ENCODE measurements around the gene CNNM3.

Gene CNNM3

DNA sequence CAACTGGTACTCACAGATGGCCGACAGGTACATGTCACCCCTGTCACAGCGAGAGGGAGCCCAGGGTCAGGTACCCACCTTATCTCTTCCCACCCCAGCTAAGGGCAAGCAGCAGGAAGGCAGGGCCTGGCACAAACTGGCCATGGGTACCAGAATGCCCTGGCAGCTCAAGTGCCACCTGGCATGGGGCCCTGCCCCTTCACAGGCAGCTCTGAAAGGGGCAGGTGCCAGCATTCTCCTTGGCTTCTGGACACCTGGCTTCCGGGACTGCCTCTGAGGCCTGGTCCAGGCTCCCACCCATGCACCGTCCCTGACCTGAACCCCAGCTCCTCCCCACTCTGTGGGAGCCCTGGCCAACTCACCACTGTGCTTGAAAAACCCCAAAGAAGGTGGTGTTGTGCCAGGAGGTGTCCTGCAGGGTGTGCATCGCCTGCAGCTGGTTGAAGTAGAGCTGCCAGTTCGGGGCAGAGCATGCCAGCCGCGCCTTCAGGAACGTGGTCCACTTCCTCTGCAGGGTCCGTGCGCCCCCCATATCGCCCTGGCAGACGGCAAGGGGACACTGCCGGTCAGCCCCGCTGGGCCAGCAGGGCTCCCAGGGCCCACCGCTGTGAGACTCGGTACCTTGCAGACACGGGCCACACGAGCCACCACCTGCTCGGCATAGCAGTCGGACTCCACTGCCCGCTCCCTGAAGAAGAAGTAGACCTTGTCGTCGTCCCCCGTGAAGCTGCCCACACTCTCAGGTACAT lies 48.4 kb downstream of the CNNM3 start:
- DNase-seq (ENCODE audit: low spot score), result no peak

DNA sequence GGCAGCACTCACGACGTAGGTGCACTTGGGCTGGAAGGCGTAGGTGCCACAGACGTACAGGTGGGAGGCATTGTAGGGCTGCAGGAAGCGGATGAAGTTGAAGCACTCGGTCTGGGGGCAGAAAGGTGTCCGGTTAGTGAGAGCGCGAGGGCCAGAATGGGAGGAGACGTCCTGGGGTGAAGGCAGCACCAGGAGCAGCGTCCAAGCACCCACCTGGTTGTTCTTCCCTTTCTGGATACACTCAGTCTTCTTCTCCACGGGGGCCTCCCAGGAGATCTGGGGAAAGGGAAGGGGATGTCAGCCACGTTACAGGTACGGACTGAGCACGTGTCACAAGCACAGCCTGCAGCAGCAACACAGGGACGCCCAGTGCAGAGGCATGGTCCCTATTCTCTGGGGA lies 49.6 kb downstream of the CNNM3 start:
- DNase-seq (ENCODE audit: low spot score), result no peak

DNA sequence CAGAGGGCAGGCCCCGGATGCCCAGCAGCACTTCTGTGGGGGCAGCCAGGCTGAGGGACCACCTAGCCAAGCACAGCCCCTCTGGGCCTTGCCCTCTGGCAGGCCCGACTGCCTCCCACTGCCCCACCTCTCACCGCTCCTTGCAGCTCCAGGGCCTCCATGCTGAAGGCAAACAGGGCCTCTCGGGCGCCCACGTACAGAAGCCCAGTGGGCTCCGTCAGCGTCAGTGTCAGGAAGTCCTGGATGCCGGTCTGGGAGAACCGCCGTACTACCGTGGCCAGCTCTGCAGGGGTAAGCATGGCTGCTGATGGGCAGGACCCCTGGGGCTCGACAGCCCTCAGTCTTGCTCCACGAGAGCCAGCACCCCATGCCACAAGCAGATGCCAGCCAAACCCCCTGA lies 50.1 kb downstream of the CNNM3 start:
- DNase-seq (ENCODE audit: low spot score), result no peak

DNA sequence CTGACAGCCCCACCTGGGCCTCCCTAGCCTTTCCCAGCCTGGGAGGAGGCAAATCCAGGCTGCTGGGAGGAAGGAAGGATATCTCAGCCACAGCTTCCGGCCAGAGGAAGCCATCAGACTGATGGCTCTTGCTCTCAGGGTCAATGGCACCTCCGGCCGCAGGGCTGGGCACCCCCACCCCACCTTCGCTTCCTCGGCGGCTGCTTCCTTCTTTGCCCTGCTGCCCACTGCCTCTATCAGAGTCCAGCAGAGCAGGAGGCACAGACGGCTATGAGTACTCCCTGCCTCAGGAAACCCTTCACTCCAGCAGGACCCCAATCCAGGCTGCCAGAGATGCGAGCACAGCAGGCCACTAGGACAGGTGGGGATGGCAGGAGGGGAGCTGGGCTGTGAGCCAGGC lies 50.5 kb downstream of the CNNM3 start:
- no peak for DNase-seq (ENCODE audit: low spot score)

DNA sequence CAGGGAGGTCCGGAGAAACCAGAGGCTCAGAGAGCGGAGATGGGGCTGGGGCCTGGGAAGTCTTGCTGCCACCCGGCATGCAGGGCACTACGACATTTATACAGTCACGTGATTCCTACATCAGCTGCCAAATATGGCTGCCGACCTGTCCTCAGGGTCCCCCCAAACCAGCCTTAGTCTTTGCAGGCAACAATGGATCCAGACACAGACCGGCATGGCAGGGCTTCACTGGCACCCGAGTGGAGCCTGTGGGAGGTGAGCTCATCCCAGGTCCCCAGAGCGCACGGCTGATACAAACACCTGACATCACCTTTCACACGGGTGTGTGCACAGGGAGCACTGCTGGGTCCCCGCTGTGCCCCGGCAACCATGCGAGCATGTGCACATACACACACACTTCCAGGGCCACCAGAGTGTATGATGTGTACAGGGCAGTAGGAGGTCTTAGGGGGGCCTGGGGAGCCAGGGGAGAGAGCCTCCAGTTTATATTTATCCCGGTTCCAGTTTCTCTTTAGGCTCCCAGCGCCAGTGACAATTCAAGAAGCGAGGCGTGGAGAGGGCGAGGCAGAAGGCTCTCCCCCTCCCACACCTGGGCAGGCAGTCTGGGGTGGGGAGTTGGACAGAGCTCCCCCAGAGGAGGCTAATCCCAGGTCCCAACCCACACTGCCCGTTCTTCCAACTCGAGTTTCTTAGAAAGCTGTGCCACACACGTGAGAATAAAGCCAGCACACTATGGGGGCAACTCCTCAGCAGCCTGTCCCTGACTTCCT lies 51.1 kb downstream of the CNNM3 start:
- DNase-seq (ENCODE audit: low spot score), result no peak

DNA sequence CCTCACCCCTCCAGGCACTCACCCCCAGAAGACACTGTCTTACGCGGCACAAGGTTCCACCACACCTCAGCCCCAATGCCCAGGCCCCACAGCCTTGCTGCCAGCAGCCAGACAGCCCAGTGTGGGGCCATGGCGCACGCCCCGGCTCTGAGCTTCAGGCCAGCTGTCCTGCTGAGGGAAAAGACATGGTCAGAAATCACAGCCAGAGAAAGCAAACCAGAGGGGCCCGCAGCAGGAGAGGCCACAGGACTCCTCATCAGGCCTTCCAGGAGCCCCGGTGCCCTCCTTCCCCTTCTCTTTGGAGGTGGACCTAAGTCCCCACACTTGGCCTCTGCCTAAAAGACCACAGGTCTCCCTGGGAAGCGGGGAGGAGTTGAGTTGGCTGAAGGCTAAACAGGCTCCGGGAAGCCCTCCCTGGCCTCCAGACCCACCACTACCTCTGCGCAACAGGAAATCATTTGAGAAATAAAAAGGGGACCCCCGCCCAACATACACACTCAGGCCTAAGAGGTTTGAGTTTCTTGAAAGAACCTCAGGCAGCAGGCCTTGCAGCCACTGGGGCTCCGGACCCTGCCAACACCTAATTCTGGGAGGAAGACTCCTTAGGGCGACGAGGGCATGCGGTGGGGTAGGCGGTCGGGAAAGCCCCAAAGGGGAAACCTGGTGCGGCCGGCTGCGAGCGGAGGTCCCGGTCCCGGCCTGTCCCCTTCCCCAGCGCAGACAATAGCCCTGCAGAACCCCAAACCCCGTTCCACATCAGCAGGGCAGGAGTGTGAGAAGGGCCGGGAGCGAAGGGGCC lies 51.9 kb downstream of the CNNM3 start:
- DNase-seq (ENCODE audit: low spot score), result no peak

DNA sequence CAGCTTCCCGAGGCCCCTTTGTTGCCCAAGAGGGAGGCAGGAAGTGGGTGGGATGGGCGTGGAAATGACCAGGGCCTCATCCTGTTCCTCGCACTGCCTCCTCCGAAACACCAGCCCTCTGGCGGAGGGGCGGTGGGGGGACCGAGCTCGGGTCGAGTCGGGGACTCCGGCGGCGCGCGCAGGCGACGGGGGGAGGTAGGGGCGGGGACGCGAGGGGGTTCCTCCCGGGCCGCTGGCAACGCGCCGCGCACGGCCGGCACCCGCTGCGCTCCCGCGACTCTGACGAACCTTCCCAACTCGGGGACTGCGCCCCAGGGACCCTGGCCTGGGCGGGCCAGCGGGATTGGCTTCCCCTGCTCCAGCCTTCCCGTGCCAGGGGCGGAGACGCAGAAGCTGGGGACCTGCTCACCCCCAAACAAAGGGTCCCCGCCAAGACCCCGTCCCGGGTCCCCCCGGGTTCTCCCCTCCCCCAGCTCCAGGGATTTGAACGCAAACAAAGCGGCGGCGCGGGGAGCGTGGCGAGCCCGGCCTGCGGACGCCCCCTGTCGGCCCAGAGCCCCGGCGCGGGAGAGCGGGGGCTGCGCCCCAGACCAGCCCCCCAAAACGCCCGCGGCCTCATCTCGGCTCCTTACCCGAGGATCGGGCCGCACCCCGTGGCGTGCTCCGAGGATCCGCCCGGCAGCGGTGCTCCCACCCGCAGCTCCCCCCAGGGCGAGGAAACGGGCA lies 52.6 kb downstream of the CNNM3 start:
- peak; percentile 96 for DNase-seq (ENCODE audit: low spot score)

DNA sequence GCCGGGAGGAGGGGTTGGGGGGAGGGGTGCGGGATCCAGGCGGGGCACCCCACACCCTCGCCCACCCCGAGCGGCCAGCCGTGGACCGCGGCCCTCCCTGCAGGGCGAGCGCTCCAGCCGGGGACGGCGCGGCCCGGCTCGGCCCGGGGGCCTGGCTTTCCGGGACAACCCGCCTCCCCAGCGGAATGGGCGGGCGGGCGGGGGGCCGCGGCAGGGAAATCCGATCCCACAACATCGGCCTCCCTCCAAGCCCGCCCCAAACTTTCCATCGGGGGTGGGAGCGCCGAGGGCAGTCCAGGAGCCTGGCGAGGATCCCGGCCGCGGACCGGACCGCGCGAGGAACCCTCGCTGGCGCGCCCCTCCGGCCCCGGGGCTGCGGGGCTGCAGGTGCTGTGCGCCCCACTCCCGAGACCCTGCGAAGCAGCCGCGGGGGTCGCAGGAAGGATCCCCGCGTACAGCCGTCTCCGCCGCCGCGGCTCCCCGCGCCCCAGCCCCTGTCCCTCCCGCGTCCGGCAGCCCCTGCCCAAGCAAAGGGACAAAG lies 53.3 kb downstream of the CNNM3 start:
- DNase-seq (ENCODE audit: low spot score), result peak; percentile 83

DNA sequence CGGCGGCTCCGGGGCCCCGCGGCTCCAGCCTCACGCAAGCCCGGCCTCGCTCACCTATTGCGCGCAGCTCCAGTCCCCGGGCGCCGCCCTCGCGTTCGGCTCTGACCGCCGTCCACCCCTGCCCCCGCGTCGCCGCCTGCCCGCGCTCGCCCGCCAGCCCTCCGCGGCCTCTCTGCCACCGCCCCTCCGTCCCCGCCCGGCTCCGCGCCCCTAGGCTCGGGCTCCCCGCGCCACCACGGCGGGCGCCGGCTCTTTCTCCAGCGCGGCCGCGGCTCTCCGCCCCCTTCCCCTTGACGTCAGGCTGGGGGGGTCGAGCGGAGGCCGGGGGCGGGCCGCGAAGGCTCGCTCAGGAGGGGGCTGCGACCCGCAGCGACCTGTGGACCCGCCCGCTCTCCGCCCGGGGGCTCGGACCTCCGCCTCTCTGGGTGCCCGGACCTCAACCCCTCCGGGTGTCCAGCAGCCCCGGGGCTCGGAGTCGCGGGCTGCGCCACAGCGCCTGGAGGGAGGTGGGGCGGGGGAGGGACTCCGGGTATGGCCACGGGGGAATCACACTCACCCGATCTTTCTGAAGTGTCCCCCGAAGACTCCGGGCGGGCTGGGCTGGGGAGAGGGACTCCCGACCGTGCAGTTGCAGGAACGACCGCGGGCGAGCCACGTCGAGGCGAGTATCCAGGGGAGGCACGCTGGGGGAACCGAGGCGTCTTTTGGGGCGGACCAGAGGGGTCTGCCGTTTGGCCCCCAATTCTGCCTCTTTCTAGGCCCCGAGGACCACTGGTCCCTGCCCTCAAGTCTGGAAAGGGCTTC lies 54.0 kb downstream of the CNNM3 start, which contains the start of gene SEMA4C:
TSS of gene SEMA4C (minus strand) at position 259 of the 804 bp plus-strand sequence. CDS start 2,194 bp downstream, outside the sequence.
- peak; percentile 49 for DNase-seq (ENCODE audit: low spot score)

DNA sequence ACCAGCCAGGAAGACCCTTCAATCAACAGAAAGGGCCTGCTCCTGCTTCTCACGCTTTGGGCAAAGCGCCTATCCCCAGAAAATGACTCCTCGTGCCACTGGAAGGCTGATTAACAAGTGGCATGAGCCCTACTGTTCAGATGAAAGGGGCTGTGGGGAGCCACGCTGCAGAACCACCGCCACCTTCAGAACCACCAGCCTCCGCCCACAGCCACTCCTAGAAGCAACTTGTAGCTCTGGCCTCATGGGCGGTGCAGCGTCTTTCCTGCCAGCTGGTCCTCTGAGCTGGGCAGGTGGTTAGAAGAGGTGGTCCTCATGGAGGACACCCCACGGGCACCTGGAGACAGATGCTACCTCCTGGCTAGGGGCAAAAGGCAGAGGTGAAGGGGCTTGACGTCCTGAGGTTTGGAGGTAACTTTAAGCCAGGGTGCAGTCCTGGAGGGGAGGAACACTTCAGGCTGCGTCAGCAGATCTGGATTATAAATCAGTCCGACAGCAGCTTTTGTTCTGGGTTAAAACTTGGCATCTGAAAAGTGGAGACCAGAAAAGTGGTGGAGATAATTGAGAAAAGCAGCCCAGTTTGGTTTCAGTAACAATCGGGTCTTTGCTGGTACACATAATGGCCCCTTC lies 54.7 kb downstream of the CNNM3 start:
- DNase-seq (ENCODE audit: low spot score), result no peak

DNA sequence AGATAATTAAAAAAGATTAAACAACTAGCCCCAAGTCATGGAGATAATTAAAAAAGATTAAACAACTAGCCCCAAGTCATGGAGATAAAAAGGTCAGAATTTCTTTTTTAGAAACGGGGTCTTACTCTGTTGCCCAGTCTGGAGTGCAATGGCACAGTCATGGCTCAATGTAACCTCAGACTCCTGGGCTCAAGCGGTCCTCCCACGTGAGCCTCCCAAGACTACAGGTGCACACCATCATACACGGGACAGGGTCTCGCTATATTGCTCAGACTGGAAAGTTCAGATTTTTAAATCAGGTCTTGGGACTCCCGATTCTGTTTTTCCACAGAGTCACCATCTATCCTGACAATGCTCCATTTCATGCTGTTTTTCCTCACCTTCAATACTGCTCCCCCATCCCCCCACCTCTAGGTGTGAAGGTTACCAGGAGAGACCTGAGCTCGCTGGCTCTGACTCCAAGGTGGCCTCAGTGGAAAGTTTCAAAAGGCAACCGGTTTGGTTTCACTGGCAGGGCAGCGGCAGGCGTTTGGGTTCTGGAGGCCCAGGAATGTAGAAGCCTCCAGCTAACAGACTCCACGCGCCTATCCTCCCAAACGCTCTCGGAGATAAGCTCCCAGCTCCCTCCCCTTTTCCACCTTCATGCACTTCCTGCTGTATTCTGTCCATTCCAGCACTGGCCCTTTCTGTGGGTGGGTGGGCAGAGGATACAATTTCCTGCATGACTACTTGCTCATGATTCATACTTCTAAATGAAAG lies 56.7 kb downstream of the CNNM3 start:
- DNase-seq (ENCODE audit: low spot score), result no peak

DNA sequence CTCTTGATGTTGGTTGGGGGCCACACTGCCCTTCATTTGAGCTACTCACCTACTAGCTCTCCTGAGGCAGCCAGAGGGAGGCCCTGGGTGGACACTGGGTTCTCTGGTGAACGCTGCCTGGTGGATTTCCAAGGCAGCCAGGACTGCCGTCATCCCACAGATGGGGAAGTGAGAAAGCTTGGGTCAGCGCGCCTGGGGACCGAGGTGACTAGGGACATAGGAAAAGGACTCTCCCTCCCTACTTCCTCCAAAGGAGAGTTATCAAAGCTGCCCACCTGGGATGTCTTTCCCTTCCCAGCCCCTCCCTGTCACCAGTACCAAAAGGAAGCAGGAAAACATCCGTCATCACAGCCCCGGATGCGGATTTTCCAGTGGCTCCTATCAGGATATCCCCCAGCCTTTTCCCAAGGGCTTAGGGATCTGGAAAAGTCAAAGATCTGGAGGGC lies 57.6 kb downstream of the CNNM3 start:
- DNase-seq (ENCODE audit: low spot score), result no peak

DNA sequence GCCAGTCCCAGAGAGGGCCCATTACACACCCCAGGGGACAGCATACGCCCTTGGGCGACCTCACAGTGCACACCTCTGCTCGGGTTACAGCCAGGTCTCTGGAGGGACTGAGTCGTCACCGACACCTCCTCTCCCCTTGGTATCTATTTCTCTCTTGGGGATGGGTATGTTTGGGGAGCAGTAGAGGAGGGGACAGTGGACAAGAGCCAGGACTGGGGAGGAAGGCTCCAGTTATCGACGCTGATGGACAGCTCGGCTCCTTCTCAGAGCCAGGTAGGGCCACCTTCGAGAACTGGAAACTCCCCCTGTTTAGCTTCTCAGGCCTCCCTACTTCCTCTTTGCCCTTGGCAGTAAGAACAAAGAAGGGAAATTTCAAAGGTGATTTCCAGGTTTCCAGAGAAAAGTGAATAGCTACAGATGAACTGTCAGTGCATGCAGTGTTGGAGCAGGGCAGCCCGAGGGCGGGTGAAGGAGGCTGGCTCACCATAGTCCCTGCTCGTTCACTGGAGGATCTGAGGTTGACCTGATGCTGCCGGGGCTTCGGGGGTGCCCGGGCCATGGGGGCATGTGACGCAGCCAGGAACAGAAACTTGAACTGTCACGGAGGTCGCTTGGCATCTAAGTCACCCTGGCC lies 58.2 kb downstream of the CNNM3 start:
- DNase-seq (ENCODE audit: low spot score), result no peak

DNA sequence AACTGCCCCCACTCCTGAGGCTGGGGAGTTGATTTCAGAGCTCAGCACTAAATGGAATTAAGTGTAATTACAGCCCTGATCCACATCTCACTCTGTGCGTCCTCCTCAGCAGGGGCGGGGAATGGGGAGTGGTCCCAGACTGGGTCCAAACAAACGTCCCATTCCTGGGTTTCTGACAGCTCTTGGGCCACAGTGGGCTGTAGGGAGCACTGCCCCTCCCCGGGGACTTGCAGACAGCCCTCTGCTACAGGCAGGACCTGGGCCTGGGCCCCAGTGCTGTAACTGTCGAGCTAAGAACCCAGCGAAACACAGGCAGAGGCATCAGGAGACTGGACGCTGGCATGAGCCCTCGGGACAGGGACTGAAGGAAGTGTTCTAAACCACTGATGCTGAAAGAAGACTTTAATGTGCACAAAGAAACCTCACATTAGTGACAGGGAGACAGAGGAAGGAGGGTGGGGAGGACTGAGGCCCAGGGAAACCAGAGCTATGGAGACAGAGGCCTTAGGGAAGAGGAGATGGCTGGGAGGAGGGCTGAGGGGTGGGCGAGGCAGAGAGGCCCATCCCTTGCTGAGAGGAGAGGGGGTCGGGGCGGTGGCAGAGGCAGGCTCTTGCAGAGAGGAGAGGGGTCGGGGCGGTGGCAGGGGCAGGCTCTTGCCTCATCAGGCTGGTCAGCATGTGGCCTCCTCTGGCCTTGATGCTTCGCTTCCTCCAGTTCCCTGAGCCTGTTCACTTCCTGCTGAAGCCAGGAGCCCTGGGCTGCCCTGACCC lies 59.6 kb downstream of the CNNM3 start:
- no peak for DNase-seq (ENCODE audit: low spot score)

DNA sequence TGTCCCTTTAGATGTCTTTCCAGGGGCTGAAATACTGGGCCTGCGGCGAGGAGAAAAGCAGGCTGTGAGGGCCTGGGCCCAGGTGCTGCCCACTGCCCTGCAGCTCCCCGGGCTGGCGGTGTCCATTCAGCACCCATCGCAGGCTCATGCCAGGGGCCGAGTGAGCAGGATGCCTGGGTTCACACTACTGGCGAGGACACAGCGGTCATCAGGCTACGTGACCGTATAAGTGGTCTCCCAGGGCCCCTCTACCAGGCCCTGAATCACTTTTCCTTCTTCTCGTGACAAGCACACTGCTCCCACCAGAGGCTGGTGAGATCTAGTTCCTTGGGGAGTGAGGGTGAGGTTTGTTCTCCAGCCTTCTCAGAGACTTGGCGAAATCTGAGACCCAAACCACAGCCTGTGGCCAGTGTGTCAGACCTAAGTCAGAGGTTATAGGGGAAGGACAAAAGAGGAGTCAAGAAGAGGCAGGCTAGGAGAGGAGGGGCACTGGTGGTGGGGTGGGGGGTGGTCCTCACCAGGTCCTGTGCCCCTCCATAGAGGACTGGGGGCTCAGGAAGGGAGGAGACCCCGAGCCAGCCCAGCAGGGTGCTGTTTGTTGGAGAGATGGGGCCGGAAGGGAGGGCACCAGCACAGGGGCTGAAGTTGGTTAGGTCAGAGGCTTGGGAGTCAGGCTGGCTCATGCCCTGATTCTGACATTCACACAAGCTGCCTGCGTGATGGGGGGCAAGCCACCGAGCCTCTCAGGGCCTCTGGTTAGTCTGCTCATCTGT lies 60.4 kb downstream of the CNNM3 start:
- peak; percentile 53 for DNase-seq (ENCODE audit: low spot score)

DNA sequence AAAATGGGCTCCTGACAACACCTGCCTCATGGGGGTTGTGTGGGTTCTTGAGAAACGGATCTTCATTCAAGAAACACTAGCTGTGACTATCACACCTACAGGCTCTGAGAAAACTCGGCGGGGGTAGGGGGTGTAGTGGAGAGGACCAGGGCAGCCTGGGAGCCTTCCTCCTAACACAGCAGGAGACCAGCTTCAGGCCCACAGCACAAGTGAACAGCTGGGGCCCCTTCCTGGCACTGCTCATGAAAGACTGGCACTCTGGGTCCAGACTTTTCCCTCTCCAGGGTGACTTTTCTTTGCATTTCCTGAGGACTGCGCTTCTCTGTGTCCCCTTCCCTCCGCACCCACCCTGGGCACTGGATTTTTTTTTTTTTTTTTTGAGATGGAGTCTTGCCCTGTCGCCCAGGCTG lies 61.0 kb downstream of the CNNM3 start:
- no peak for DNase-seq (ENCODE audit: low spot score)

DNA sequence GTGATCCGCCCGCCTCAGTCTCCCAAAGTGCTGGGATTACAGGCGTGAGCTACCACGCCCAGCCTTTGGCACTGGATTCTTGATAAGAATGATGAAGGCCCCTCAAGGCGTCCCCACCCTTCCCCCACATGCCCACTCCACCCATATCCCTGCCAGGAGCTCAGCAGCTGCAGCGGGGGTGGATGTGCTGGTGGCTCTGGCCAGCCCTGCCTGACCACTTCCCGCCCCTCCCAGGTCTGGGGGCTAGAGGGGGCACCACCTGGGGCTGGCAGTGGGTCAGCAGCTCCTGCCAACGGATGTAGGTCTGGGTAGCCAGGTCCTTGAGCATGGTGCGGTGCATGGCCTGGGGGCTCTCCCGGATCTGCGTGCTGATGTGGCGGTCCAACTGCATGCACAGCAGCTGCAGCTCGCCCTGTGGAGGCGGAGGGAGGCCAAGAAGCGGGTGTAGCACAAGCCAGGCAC lies 61.6 kb downstream of the CNNM3 start:
- DNase-seq (ENCODE audit: low spot score), result no peak

Measured in AG08395 (cell line).